HG02973 (cell line): ENCODE results near the gene ENTR1.
"Not testable (repeated sequence)": the region's sequence is repeated elsewhere in the genome, so short reads cannot be mapped to it uniquely, and the experiment has no call there.

ENCODE experiments used
- ATAC-seq: cut with Tn5 transposase; IDR thresholded peaks from one replicate; pipeline ENCODE4 v1.9.1; 2021; ENCODE audit warnings: moderate library complexity; ENCODE audit not compliant: unreplicated experiment

ENTR1 gene

DNA sequence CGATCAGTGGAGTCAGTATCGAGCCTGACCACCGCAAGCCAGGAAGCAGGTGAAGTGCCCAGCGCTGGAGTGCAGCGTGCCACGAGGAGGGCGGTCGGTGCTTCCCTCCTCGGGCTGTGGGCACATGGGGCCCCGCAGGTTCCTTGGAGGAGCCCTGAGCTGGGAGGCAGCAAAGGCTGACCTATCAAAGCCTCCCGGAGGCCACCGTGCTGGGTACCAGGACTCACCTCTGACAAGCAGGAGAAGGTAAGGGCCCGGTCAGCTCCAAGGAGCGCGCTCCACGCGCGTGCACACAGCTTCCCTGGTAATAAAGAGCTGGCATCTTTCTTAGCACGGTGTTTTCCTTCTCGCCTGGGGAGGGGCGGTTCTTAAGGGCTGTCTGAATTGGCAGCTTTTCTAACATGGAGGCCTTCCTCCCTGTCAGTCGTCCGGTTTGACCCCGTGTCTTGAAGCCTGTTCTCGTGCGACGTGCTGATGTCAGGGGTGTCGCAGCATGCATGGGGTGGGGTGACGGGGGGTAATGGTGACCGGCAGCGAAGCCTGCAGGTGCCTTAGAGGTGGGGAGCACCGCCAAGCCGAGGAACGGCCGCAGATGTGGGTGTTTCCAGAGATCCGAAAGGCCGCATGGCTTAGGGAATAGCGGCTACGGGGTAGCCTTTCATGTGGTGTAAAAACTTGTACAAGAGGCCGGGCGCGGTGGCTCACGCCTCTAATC lies 13.2 kb upstream of the ENTR1 start:
- ATAC-seq, result no peak

DNA sequence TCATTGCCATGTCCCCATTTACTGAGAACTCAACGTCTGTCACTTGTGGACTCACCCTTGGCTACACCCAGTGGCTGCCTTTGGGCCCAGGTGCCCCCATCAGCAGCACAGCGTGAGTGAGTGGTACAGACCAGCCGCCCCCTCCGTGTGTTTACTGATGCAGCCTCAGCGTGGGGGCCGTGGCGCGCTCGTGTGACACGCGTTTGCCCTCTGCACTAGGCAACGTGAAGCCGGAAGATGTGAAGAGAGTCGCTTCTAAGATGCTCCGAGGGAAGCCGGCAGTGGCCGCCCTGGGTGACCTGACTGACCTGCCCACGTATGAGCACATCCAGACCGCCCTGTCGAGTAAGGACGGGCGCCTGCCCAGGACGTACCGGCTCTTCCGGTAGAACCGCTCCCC lies 12.5 kb upstream of the ENTR1 start:
- no peak for ATAC-seq

DNA sequence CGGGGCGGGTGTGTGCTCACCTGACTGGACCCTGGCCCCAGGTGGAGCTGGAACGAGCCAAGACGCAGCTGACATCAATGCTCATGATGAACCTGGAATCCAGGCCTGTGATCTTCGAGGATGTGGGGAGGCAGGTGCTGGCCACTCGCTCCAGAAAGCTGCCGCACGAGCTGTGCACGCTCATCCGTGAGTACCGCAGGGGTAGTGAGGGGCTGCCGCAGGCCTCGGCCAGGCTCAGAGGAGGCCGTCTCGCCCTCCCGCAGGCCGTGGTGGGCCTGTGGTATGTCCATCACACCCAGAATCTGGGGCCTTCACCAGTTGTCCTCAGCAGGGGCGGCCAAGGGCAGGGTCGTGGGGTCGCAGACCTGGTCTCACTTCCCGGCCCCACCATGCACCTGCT lies 11.4 kb upstream of the ENTR1 start:
- no peak for ATAC-seq

DNA sequence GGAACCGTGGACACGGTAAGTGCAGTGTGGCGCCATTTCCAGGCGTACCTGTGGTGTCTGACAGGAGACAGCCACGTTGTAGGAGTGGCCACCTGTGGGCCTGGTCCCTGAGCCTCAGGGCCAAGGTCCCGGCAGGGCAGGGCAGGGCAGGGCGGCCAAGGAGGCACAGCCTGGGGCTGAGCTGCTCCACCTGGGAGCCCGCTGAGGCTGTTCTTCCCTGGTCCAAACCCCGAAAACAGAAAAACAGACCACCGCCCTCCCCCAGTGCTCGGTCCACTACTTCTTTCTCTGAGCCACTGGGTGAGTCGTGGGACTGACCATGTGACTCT lies 8.6 kb upstream of the ENTR1 start:
- no peak for ATAC-seq

DNA sequence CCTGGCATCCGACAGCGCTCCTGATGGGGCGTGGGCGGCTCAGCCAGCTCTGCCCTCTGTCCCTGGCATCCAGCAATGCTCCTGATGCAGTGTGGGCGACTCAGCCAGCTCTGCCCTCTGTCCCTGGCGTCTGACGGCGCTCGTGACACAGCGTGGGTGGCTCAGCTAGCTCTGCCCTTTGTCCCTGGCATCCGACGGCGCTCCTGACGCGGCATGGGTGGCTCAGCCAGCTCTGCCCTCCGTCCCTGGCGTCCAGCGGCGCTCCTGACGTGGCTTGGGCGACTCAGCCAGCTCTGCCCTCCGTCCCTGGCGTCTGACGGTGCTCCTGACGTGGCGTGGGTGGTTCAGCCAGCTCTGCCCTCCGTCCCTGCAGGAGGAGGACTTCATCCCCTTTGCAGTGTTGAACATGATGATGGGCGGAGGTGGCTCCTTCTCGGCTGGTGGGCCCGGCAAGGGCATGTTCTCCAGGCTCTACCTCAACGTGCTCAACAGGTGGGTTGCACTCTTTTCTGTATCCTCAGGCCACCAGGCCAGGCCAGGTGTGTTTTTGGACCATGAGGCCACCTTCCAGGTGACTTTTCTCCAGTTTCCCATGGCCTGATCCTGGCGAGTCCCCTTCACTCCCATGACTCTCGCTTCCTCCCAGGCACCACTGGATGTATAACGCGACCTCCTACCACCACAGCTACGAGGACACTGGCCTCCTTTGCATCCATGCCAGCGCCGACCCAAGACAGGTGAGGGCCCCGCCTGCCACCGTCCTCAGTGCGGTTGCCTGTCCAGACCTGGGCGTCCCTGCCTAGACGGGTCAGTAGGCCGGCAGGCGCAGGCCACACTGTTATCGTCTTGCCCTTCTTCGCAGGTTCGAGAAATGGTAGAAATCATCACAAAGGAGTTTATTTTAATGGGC lies 8.0 kb upstream of the ENTR1 start:
- no peak for ATAC-seq

DNA sequence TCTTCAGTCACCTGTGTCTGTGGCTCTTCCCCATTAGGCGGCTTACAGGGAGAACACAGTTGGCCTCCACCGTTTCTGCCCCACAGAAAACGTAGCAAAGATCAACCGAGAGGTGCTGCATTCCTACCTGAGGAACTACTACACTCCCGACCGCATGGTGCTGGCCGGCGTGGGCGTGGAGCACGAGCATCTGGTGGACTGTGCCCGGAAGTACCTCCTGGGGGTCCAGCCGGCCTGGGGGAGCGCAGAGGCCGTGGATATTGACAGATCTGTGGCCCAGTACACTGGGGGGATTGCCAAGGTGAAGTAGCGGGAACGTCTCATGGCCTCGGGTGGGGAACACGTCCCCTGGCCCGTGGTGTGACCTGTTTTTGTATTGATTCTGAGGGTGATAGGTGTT lies 6.5 kb upstream of the ENTR1 start:
- no peak for ATAC-seq

DNA sequence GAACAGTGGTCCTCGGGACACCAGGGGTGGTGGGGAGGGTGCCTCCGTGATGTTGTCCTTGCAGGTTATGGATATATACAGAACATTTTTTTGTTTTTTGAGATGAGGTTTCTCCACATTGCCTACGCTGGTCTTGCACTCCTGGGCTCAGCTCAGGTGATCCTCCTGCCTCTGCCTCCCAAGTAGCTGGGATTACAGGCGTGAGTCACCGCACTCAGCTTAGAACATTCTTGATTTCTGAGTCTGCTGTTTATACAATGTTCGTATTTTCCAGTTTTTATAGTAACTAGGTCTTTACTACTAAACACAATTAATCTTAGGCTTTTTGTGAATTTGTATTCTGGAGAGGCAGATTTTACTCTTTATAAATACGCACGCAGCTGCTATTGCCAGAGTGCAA lies 6.0 kb upstream of the ENTR1 start:
- ATAC-seq, result no peak

DNA sequence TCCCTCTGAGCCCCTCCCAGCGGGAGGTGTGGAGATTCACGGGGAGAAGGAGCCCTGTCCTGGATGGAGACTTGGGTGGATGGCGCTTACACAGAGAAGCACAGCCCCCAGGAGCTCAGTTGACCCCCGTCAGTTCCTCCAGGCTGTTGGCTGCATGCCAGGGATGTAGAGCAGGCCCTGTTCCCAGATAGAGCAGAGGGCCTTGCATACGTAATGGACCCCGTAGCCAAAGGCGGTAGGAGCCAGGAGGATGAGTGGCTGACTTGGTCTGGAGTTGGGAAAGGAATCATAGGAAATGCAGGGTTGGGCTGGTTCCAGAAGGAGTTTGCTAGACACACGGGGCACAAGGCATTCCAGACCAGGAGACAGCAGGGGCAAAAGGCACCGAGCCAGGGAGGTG lies 2.5 kb upstream of the ENTR1 start:
- ATAC-seq, result no peak

DNA sequence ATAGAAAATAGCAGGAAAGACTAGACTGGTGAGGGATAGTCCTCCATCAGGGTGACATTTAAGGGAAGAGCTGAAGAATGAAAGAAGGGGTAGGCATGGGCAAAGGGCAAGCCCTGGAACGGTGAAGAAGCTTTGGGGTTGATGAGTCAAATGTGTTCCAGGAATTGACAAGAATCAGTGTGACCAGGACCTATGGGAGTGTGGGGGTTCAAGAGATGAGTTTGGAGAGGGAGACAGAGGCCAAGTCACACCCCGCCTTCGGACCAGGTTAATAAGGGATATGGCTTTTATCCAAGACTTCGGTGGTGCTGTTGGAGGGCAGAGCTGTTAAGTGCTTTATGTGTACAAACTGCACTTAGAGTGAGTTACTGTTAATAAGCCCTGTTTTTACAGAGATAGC lies 964 bp upstream of the ENTR1 start:
- no peak for ATAC-seq

DNA sequence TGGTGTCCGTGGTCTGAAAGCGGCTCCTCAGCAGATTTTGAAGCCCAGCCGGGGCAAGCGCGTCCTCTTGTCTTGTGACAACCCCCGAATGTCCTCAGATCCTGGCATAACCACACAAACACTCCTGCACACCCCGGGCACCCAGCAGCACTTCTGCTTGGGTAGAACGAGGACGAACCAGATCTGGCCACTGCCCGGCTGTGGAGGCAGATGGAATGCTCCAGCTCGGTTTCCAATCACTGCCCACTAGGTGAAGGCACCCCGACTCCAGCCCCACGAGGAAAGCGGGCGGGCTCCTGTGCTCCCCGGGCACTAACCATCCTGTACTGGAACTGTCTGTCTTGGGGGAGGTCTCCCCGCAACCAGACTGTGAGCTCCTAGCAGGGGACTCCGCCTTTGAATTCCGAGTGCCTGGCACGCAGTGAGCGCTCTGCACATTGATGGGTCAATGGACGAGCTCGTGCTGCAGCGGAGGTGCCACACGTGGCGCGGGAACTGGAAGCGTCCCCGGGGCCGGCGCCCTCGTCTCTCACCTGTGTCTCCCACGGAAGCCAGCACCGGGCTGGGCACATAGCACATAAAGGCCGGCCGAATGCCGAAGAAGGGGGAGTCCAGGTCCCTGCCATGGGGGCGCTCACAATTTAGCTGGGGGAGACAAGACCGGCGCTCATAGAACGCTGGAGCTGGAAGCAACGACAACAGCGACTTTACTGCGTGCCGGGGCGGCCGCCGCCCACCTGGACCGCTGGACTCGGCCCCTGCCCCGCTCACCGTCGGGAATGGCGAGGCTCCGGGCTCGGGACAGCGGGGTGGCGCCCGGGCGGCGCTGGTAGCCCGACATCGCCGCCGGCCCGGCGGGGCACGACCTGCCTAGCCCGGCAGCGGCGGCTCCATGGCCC lies 608 bp downstream of the ENTR1 start:
- peak; percentile 20 for ATAC-seq

DNA sequence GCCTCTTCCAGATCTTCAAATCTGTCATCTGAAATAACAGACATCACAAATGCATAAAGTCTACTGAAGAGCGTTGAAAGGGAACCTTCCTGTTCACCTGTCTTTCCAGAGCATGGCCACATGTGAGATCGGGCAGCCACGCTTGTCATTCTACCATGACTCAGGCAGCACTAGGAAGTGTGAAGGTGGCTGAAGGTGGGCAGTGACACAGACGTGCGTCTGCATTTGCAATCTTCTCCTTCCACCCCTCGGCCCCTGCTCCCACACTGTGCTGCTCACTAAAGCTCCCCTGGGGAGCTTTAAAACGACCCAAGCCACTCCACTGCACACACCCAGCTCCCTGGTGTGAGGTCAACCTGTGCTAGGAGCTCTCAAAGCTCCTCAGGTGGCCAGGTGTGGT lies 2.5 kb downstream of the ENTR1 start:
- no peak for ATAC-seq

DNA sequence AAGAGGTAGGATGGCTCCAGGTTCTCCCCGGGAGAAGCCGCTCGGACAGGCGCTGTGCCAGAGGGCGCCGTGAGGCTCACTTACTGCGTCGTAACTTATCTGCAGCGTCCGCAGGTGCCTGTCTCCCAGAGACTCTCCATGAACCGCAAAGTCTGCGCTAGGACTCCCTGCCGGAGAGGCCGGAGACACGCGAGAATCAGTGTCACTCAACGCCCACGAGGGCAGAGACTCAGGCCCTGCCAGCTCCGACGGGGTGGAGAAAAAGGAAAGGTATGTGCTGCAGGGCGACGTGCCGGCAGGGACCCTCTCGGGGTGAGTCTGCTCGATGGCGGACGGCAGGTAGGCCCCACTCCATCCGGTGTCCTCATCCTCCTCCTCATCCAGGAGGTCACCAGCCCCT lies 3.4 kb downstream of the ENTR1 start:
- ATAC-seq, result not testable (repeated sequence)

DNA sequence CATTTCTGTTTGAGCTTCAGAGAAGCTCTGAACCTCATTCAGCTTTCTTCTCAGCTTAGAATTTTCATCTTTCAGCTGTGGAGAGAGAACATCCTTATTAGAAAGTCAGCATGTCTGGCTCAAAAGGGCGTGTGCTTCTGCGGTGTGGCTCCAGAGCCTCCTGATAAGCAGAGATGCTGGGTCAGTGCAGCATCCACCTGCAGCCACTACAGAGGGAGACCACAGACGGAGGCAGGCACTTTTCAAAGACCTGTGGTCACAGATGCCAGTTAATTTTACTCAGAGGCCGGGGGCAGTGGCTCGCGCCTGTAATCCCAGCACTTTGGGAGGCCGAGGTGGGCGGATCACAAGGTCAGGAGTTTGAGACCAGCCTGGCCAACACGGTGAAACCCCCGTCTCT lies 4.5 kb downstream of the ENTR1 start:
- not testable (repeated sequence) for ATAC-seq

DNA sequence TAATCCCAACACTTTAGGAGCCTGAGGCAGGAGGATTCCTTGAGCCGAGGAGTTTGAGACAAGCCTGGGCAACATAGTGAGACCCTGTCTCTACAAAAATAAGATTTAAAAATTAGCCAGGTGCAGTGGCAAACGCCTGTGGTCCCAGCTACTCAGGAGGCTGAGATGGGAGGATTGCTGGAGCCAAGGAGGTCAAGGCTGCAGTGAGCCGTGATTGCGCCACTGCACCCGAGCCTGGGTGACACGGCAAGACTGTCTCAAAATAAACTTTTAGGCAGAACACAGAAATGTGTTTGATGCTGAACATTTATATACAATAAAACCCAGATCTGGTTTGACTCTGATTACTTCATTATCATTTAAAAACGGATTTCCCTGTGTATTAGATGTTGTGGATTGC lies 4.9 kb downstream of the ENTR1 start:
- no peak for ATAC-seq

DNA sequence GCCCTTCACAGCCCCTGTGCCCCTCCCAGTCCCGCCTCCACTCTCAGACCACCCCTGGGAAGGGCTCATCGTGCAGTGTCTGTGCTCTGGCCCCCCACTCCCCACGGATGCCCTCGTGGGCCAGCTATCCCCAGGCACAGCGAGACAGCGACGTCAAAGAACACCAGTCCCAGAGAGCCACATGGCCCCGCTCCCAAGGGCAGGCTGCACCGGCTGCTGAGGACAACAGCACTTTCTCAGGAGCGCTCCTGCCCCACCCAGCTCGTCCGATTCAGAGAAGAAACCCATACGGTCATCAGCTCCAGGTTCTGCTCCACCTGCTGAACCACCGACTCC lies 5.6 kb downstream of the ENTR1 start:
- ATAC-seq, result no peak

DNA sequence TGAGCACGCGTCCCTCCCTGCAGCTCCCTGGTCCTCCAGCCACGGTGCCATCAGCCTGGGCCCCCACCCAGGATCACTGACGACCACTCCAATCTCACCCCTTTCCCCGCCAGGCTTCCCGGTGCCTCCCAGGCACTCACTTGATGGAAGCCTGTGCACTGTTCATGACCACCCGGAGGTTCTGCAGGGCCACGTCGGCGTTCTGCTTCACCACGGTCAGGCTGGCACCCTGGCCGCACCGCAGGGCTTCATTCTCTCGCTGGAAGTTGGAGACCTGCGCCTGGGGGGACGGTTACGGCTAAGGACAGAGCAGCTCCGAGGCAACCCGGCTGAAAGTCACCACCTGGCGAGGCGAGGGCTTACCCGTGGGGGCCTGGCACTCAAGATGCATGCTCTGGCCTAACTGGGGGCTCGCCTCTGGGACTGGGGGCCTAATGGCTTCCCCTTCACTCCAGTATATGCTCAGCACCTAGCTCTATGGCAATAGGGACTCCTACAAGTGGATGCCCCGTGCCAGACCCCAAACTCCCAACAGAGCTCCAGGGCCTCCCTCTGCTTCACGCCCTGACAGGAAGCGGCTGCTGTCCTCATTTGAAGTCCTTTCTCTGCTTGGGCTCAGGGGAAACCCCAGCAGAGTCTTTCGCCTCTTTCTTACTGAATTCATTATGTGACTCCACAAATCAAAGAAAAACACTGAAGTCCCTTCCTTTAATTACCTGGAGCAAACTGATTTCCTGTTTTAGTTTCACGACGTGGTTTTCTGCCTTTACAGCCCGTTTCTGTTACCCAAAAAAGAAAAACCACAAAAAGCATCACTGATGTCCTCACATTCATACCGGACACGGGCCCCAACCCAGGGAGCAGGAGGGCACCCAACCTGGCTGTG lies 6.3 kb downstream of the ENTR1 start:
- ATAC-seq, result no peak

DNA sequence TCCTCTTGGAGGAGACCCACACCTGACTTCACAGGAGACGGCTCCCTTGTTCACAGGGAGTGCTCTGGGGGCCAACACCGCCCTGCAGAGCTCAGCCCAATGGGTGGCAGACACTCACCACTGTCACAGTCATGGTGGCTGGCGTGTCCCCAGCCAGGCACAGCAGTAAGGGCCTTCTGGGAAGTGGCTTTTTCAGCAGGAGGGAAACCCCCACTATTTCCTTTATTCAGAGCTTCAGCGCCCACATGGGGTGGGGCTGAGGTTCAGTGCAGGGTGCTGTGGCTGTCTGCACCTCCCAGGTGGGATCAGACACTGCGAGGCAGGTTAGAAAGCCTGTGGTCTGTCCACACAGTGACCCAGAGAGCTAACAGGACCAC lies 6.9 kb downstream of the ENTR1 start:
- ATAC-seq, result peak; percentile 25

DNA sequence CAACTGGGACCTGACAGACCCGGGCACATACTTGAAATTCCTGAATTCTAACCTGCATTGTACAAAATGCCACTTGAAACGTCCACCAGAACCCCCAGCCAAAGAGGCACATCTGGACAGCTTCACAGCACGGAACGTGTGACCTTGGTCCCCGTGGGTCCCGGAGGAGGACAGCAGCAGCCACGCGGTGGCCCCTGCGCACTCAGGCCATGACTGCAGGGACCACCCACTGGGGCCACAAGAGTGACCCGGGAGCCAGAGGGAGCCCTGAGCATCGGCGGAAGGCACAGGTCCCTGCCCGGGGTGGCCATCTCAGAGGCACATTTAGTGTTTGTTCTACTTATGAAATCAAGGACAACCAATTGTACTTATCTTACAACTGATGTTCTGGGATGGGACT lies 8.3 kb downstream of the ENTR1 start:
- ATAC-seq, result no peak

DNA sequence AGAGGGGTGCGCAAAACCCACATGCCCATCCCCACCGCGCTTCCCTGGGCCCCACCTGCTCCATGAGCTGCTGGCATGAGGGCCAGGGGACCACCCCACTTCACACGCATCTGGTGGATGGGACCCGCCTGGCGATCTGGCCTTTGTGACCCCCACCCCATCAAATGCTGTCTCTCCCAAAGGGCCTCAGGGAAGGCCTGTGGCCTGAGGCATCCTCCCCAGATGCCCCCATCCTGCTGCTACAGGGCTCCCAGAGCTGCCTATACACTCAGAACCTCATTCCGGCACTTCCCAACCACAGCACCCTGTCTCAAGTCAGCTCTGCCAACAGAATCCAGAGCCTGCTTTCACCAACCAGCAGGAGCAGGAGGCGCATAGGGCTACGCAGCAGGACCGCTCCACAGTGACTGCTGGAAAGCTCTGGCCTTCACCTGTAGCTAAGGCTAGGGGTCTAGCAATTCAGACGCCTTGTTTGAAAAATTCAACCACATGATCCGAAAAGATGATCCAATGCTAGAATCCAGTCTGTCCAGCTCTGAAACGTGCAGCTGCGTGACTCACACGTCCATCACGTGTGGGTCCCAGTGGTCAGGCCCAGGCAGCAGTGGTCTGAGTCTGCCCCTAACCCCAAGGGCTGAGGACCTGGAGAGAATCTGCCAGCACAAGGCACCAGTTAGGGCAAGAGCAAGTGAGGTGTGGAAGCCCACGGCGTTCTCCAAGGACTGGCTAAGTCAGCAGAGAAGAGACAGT lies 9.1 kb downstream of the ENTR1 start:
- no peak for ATAC-seq
